Thoracic aorta (tissue), 2 donors: ENCODE results near the gene MFSD8. TPM values are rescaled to one million over a fixed set of nuclear protein-coding genes. Genes with fewer than 3 reads are reported as not detected.

Experiments used
- ATAC-seq: fragments of 150-250 bp; one replicate; pipeline ENCODE4 v1.8.0; 2017; ENCODE audit warnings: low read depth; ENCODE audit not compliant: insufficient number of reproducible peaks, low FRiP score
- DNase-seq: peaks from one replicate; pipeline ENCODE4 v3.0.0-alpha.2; 2020; ENCODE audit warnings: low spot score
- H3K27ac ChIP-seq, 2 donors: fragments of 200-600 bp; sonication (generic); 1 replicate in 1 of 2; 2 replicates in 1 of 2; pipeline ENCODE4 v1.5.1; 2016; ENCODE audit warnings: mild to moderate bottlenecking in 2 of 2, moderate library complexity in 2 of 2
- H3K27me3 ChIP-seq: fragments of 200-600 bp; sonication (generic); replicated peaks from 2 replicates; pipeline ENCODE4 v1.6.0; 2016; ENCODE audit warnings: mild to moderate bottlenecking; ENCODE audit not compliant: insufficient read depth
- H3K36me3 ChIP-seq: fragments of 200-600 bp; sonication (generic); one replicate; pipeline ENCODE4 v1.5.1; 2016
- H3K4me1 ChIP-seq, 2 donors: fragments of 200-600 bp; sonication (generic); 1 replicate in 1 of 2; 2 replicates in 1 of 2; pipeline versions ENCODE4 v1.5.1 to v1.6.0; 2016; ENCODE audit warnings: low read depth in 2 of 2, mild to moderate bottlenecking in 1 of 2; ENCODE audit not compliant: control insufficient read depth in 1 of 2
- H3K4me3 ChIP-seq: fragments of 200-600 bp; sonication (generic); 2 replicates; pipeline ENCODE4 v1.5.1; 2016; ENCODE audit warnings: mild to moderate bottlenecking
- H3K9me3 ChIP-seq: fragments of 200-600 bp; sonication (generic); 2 replicates; pipeline ENCODE4 v1.5.1; 2016
- total RNA-seq, 2 donors: library from RNA; depleted of rRNA; stranded (reverse); fragments of >200 nt; gene quantifications; one replicate each; pipeline versions ENCODE4 v1.1.0 to v1.2.3, GENCODE V29; 2016
- TF ChIP-seq, protein P1 (sequence below): fragments of 200-600 bp; sonication (generic); IDR thresholded peaks from one replicate; pipeline ENCODE4 v1.5.1; 2019; ENCODE audit warnings: antibody characterized with exemption

Gene MFSD8
- total RNA-seq, 2 donors from 2014 or later, result 28.2 to 30.7 TPM

DNA sequence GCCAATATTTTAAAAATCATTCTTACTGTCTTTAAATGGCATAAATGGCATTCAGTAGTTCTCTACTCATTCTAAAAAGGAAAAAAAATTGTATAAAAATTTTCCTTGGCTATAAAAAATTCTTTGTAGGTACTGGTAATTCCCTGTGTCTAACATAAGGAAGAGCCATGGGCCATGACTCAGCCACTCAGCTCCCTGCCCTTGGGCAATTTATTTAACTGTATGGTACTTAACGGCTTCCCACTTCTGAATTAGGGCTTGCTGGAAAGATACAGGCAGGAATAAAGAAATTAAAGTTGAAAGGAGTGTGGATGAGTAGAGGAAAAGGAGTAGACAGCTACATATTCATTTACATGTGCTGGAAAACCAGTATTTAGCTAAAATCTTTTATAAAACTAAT lies 30.8 kb upstream of the MFSD8 start:
- ATAC-seq, result no peak
- H3K27me3 ChIP-seq, result no peaks in the 10 kb centered on the region
- TF ChIP-seq, protein P1, sequence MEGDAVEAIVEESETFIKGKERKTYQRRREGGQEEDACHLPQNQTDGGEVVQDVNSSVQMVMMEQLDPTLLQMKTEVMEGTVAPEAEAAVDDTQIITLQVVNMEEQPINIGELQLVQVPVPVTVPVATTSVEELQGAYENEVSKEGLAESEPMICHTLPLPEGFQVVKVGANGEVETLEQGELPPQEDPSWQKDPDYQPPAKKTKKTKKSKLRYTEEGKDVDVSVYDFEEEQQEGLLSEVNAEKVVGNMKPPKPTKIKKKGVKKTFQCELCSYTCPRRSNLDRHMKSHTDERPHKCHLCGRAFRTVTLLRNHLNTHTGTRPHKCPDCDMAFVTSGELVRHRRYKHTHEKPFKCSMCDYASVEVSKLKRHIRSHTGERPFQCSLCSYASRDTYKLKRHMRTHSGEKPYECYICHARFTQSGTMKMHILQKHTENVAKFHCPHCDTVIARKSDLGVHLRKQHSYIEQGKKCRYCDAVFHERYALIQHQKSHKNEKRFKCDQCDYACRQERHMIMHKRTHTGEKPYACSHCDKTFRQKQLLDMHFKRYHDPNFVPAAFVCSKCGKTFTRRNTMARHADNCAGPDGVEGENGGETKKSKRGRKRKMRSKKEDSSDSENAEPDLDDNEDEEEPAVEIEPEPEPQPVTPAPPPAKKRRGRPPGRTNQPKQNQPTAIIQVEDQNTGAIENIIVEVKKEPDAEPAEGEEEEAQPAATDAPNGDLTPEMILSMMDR, result no peak
- H3K4me3 ChIP-seq, result no peak overlapping the region
- no peaks in the 10 kb centered on the region for H3K4me1 ChIP-seq
- H3K36me3 ChIP-seq, result peaks cover 8% of the 10 kb centered on the region
- no peak overlapping the region for H3K27ac ChIP-seq
- peaks cover 7% of the 10 kb centered on the region for H3K9me3 ChIP-seq
- DNase-seq, result no peak

DNA sequence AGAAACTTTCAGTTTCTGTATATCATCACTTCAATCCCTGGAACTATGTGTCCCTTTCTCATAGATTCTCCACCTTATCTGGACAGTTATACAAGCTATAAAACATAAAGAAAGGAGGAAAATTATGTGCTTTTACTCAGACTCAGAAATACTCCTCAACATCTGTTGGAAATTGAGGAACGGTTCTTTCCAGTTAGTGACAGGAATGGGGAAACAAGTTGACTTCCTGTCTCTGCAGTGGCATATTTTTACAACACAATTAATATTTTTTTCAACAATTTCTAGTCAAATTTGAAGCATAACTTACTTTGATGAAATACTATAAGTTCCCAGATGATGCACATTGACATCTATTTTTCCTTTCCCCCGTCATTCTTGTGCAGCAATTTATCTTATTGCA lies 28.2 kb upstream of the MFSD8 start:
- TF ChIP-seq, protein P1, result no peak
- Histone ChIP-seq H3K4me1 (no peaks in the 10 kb centered on the region), H3K9me3 (peaks cover 7% of the 10 kb centered on the region), H3K36me3 (peaks cover 6% of the 10 kb centered on the region), H3K4me3 (no peak overlapping the region), H3K27ac (no peak overlapping the region), H3K27me3 (no peaks in the 10 kb centered on the region)
- DNase-seq (no peak), ATAC-seq (no peak)

DNA sequence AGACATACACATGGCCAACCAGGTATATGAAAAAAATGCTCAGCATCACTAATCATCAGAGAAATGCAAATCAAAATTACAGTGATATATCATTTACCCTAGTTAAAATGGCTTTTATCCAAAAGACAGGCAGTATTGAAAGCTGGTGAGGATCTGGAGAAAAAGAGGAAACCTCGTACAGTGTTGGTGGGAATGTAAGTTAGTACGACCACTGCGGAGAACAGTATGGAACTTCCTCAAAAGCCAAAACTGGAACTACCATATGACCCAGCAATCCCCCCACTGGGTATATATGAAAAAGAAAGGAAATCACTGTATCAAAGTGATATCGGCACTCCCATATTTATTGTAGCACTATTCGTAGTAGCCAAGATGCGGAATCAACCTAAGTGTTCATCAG lies 23.7 kb upstream of the MFSD8 start:
- H3K4me1 ChIP-seq, result no peaks in the 10 kb centered on the region
- H3K9me3 ChIP-seq, result no peaks in the 10 kb centered on the region
- peaks cover 7% of the 10 kb centered on the region for H3K36me3 ChIP-seq
- ATAC-seq (no peak), DNase-seq (no peak)
- TF ChIP-seq, protein P1, result no peak
- H3K27ac ChIP-seq, result no peak overlapping the region
- H3K4me3 ChIP-seq, result no peak overlapping the region
- H3K27me3 ChIP-seq, result no peaks in the 10 kb centered on the region

DNA sequence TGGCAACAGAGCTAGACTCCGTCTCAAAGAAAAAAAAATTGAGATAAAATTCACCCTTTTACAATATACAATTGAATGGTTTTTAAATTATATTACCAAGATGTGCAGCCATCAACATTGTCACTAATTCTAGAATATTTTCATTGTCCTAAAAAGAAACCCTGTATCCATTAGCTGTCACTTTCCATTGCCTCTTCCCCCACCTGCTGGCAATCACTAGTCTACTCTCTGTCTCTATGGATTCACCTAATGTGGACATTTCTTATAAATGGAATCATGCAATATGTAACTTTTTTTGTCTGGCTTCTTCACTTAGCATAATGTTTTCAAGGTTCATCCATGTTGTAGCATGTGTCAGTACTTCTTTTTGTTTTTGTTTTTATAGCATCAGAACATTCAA lies 21.0 kb upstream of the MFSD8 start:
- ATAC-seq, result no peak
- Histone ChIP-seq H3K9me3 (no peaks in the 10 kb centered on the region), H3K36me3 (peaks cover 7% of the 10 kb centered on the region), H3K4me1 (no peaks in the 10 kb centered on the region), H3K4me3 (no peak overlapping the region), H3K27me3 (no peaks in the 10 kb centered on the region), H3K27ac (no peak overlapping the region)
- TF ChIP-seq, protein P1, result no peak
- no peak for DNase-seq

DNA sequence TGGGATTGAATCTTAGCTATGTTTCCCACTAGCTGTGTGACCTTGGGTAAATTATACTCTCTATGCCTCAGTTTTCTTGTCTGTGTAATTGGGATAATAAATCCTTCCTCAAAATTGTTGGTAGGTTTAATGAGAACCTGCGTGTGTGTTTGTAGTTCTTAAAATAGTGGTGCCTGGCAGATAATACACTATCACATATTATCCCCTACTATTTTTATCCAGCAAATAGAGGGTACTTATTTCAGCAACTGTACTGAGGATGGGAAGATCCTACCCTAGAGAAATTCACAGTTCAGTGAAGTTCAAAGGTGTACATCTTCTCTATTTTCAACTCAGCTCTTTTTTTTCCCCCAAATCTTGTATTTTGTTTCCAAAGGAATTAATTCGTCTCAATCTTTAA lies 17.5 kb upstream of the MFSD8 start:
- H3K27ac ChIP-seq, result no peak overlapping the region
- no peak for ATAC-seq
- TF ChIP-seq, protein P1, result no peak

More for the DNA sequence above, 17.5 kb upstream of the MFSD8 start:
- peaks cover 2% of the 10 kb centered on the region for H3K36me3 ChIP-seq
- no peaks in the 10 kb centered on the region for H3K4me1 ChIP-seq
- H3K27me3 ChIP-seq, result no peaks in the 10 kb centered on the region
- H3K9me3 ChIP-seq, result no peaks in the 10 kb centered on the region
- DNase-seq, result no peak
- H3K4me3 ChIP-seq, result no peak overlapping the region
